Measurements from ENCODE around the gene NAP1L5.
A peak's percentile ranks its signal among the peaks of the same experiment; 100 is the strongest.

Gene NAP1L5

GRCh38 chr4:88720451-88721428 is 23.1 kb upstream of the NAP1L5 start:
- no peak for DNase-seq

DNA sequence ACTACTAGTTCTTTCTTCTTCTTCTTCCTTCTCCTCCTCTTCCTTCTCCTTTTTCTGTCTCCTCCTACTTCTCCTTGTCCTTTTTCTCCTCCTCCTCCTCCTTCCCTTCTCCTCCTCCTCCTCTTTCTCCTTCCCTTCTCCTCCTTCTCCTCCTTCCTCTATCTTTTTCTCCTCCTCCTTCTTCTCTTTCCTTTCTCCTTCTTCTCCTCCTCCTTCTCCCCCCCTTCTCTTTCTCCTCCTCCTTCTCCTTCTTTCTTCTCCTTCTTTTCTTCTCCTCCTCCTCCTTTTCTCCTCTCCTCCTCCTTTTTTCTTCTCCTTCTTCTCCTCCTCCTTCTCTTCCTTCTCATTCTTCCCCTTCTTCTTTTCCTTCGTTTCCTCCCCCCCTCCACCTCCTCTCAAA is 21.8 kb upstream of the NAP1L5 start:
- no peak for DNase-seq

GRCh38 chr4:88718098-88718497 is 20.5 kb upstream of the NAP1L5 start:
- DNase-seq, result no peak

- no peak for DNase-seq
Measured at GRCh38 chr4:88713782-88714181, 16.2 kb upstream of the NAP1L5 start.

- no peak for DNase-seq
Measured at GRCh38 chr4:88709989-88710388, 12.4 kb upstream of the NAP1L5 start.

- no peak for DNase-seq
Measured at GRCh38 chr4:88706574-88706973, 8.9 kb upstream of the NAP1L5 start.

- no peak for DNase-seq
Measured at GRCh38 chr4:88705805-88706492, 8.3 kb upstream of the NAP1L5 start.

DNA sequence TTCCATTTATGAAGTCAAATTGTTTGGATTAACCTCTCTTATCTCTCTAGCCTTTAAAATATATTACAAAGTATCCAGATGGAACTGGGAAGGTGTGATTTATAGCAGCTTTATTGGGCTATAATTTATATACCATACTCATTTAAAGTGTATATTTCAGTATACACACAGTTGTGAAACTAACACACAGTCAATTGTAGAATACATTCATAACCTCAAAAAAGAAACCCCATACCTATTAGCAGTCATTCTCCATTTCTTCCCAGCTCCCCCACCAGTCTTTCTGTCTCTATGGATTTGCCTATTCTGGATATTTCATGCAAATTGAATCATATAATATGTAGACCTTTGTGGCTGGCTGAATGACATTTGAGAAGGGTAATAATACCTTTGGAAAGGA is 7.6 kb upstream of the NAP1L5 start:
- no peak for DNase-seq

GRCh38 chr4:88702782-88703181 is 5.2 kb upstream of the NAP1L5 start:
- no peak for DNase-seq

GRCh38 chr4:88698519-88698918 is 890 bp upstream of the NAP1L5 start:
- DNase-seq, result no peak

- DNase-seq, result no peak
Measured at GRCh38 chr4:88697141-88697540, 488 bp downstream of the NAP1L5 start.

GRCh38 chr4:88696630-88697029 is 999 bp downstream of the NAP1L5 start:
- DNase-seq, result no peak

DNA sequence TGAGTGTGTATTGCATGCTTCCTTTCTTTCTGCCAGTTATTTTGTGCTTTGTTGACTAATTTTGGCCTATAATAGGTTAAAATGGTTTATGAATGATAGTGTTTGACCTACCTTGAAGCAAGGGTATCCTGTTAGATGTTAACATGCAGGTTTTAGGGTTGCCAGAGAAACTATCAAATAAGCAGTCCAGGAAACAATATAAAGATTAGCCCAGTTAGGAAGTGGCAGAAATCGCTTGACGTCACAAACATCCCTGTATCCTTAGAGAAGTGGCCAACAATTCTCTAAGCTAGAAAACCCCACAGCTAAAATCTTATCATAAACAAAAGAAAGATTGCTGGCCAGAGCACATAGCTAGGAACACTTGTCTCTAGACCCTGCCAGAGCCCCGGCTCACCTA is 3.8 kb downstream of the NAP1L5 start:
- no peak for DNase-seq

DNA sequence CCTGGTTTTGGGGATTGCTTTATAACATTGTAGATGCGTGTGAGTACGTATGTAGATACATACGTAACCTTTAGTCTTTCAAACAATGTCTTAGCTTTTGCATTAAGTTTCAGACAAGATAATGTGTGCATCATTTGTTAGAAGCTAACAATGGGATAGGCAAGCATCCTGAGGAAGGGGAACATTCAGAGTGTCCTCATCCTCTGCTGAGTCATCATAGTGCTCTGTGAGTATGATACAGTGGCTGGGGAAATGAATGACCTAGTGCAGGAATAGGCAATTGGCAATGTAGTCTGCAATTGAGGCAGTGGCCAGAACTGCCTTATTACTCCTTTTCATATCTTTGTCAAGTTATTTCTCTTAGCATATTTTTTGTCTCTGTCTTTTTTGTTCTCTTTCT is 7.3 kb downstream of the NAP1L5 start:
- no peak for DNase-seq

DNA sequence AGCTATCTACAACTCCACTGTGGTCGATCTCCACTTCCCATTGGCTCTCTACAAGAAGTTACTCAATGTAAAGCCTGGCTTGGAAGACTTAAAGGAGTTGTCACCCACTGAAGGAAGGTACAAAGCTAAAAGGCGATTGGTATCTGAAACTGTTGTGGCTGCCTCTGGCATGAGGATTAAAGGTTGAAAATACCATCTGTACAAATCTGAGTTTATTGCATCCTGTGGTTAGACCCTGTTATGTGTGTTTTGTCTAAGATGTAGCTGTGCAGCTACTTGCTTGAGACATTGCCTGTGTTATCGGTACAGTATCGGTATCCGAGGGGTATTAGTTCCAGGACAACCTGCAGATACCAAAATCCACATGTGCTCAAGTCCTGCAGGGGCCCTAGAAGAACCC is 16.4 kb downstream of the NAP1L5 start:
- DNase-seq, result no peak

DNA sequence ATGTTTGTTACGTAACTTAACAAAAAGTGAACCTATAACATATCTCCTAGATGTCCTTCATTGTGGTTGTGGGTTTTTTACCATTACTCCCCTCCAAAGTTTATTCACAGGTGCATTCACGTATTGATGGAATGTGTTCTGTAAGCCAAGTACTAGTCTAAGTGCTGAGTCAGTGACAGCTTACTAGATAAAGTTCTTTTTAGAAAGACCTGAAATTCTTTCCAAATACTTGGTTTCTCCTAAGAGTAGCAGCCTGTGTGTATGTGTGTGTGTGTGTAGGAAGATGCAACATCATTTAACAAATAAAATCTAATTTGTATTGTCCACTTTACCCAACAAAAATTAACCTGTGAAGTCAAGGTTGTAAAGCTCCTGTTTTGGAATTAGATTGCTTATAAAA is 22.1 kb downstream of the NAP1L5 start:
- no peak for DNase-seq

- DNase-seq, result no peak
Measured at GRCh38 chr4:88674979-88675378, 22.6 kb downstream of the NAP1L5 start.

- DNase-seq, result no peak
Measured at GRCh38 chr4:88674565-88674964, 23.1 kb downstream of the NAP1L5 start.

DNA sequence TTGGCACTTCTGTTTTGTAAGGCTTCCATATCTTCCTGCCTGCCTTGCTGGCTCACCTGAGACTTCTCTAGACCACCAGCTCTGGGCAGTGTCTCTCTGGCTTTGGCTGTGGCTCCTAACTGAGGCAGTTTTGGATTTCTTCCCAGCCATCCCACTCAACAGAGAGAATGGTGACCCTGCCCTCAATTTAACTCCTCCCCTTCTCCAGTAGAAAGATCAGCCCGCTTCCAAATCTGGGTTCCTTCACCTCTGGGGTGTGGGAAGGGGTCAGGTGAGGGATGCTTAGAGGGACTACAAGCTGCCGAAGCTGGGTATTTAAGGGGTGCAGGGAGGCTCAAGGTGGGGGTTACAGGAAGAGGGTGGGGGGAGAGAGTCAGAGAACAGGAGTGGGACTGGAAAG is 23.7 kb downstream of the NAP1L5 start:
- no peak for DNase-seq

DNA sequence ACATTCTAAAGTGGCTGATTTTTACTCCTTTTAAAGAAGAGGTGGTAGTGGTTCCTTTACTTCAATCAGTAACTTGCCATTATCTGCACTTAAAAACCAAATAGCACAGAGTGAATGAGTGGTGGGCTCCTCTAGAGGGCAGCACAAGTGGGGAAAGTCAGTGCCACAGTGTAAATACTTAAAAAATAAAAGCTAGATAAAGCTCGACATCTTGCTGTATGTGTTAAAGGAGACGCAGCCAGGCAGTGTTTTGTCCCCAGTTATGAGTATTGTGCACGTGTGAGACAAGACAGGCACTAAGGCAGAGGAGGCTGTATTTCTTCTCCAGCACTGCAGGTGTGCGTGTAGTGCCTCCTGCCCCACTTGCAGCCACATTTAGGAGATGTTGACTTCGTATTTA is 24.6 kb downstream of the NAP1L5 start:
- DNase-seq, result peak; percentile 65

DNA sequence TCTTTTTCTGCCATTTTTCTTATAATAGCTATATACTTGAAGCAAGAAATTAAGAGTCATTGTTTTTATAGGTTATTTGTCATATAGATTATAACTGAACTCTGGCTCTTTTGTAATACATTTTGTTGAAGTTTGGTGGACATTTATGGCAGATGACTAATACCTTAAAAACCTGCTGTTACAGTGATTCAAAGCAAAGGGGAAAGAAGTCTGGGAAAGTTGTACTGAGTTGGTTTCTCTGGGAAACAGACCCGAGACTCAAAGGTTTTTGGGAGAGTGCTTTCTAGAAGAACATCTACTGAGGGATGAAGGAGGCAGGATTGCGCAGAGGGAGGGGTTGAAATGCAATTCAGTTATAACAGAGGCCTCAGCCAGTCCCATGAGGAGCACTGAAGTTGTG is 35.9 kb downstream of the NAP1L5 start:
- no peak for DNase-seq

GRCh38 chr4:88660446-88661294 is 37.0 kb downstream of the NAP1L5 start:
- DNase-seq, result no peak

GRCh38 chr4:88659890-88660208 is 37.8 kb downstream of the NAP1L5 start:
- no peak for DNase-seq
